ENCODE measurements around the gene VPS45. TPM values are rescaled to one million over a fixed set of nuclear protein-coding genes. Genes with fewer than 3 reads are reported as not detected.
"Not testable (repeated sequence)": the region's sequence is repeated elsewhere in the genome, so short reads cannot be mapped to it uniquely, and the experiment has no call there.

The VPS45 gene, protein sequence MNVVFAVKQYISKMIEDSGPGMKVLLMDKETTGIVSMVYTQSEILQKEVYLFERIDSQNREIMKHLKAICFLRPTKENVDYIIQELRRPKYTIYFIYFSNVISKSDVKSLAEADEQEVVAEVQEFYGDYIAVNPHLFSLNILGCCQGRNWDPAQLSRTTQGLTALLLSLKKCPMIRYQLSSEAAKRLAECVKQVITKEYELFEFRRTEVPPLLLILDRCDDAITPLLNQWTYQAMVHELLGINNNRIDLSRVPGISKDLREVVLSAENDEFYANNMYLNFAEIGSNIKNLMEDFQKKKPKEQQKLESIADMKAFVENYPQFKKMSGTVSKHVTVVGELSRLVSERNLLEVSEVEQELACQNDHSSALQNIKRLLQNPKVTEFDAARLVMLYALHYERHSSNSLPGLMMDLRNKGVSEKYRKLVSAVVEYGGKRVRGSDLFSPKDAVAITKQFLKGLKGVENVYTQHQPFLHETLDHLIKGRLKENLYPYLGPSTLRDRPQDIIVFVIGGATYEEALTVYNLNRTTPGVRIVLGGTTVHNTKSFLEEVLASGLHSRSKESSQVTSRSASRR
- total RNA-seq, result 18.9 and 22.6 TPM in 2 replicates

DNA sequence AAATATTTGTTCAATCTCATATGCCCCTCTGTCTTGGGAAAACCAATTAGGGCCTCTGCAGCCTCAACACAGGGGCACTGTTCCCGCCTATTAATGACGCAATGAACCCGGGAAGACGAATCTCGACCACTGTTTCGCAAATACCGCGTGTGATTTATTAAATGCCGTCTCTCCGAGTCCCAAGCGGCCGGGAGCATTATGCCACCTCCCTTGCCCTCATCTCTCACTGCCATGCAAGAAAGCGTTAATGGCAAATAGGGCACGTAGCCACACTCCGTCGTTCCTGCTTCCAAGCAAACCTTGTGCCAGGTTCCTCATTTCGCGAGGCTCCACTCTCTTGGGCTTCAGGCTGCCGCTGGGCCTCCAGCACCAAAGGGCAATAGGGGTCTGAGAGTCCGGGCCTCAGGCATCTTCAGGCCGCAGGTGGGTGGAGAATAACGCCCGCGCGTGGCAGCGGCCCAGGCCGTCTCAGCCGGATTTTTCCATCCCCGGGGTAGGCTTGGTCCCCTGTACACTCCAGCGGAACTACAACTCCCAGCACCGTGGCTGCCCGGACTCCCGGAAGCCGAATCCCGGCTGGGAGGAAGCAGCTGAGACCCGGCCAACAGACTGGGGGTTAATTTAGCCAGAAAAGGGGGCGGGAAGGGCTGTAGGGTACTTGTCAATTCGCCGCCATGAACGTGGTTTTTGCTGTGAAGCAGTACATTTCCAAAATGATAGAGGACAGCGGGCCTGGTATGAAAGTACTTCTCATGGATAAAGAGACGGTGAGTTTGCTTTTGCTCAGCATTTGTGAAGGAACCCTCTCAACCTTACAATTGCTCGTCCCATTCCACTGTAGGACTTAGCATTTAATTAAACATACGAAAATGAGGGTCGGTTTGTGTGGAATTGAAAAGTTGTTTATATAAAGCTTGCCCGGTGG, at the start of gene VPS45:
VPS45 (plus strand) TSS at position 593 of the 925 bp plus-strand sequence; CDS start at position 675, 82 bp downstream.
- peak; percentile 81 to 92 for DNase-seq (ENCODE audit: low read depth in 2 of 2)

DNA sequence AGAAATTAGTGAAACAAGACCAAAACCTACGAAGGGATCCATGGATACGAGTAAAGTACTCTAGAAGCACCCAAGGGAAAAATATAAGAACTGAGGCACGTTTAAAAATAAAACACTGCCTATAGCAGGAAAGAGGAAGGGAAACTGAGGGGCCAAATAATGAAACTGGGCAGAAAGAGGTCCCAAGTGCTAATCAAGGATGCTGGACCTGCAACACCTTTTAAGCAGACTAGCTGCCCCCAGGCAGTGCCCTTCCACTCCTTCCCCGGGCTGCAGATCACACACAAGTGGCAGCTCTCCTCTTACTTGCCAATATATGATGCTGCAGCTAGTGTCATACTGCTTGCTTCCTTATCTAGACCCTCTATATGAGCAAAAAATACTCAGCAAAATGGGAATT, 49.4 kb upstream of the VPS45 start:
- no peak for DNase-seq (ENCODE audit: low read depth in 2 of 2)

DNA sequence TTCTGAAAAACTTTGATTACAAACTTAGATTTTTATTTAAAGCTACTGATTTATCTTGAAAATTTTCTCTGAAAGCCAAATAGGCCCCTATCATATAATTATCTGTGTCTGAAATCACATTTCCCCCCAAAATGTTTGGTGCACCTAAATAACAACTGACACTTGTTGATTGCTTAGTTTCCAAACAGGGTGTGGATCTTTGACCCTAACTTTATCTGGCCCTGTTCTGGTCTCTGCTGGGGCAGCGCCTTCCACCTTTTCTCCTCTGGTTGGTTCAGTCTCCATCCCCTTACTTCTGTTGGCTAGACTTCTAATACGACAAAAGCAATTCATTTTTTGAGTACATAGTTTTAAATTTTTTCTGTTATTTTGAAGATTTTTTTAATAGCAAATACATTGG, 46.9 kb upstream of the VPS45 start:
- no peak for DNase-seq (ENCODE audit: low read depth in 2 of 2)

DNA sequence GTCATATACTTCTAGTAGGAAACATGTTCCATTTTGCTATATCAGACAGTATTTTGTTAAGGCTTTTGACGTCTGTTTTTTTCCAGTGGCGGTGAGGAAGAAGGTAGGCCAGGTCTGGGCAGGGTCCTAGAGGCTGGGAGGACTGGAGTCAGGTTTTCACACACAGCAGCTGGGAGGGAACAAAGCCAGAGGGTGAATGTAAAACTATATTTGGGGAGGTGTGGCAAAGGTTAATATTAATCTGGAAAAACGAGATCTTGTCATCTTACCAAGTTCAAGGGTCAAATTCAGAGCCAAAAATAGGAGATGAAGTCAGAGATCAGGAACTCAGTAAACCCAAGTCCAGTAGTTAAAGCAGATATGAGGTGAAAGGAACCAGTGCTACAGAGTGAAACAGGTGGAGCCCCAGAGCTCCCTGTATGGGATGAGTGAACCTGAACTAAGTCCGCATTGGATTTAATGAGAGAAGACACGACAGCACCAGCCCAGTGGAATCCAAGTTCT, 46.3 kb upstream of the VPS45 start:
- peak; percentile 10 to 43 for DNase-seq (ENCODE audit: low read depth in 2 of 2)

DNA sequence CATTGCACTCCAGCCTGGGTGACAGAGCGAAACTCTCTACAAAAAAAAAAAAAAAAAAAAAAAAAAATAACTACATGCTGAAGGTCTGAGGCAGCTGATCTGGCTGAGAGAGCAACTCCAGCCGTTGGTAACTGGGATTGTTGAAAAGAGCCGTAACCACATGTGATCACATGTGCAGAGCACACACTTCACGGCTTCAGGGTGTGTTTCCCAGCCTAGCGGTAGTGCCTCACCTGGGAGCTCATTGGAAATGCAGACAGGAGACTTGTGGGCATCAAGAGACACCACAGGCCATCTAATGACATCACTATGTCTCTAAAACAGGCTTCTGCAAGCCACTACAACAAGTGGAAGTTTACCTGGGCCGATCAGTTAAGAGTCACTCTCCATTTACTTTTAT, 45.2 kb upstream of the VPS45 start:
- DNase-seq (ENCODE audit: low read depth in 2 of 2), result no peak

DNA sequence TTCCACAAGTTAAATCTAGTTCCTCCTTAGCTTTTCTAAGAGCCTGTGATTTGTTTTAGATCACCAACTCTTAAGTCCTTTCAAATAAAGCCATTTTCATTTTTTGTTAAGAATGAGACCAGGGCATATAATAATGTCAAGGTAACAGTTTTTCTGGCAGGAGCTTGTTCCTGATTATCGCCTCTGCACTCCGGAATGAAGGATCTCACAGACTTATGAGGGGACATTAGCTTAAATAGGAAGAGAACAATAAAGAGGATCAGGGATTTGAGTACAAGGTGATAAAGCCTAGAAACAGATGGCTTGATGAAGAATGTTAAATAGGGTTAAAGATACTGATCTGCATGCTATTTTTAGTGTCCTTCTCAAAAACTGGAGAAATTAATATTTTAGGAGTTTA, 43.4 kb upstream of the VPS45 start:
- DNase-seq (ENCODE audit: low read depth in 2 of 2), result no peak

DNA sequence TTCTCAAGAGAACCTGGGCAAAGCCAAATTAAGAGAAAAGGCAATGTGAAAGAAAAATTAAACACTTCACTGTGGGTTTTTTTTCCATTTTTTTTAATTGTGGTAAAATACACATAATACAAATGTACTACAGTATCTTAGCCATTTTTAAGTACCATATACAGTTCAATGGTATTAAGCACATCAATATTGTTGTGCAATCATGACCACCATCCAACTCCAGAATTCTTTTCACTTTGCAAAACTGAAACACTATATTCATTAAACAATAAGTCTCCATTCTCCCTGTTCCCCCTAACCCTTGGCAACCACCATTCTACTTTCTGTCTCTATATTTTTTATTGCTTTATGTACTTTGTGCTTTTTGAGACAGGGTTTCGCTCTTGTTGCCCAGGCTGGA, 39.3 kb upstream of the VPS45 start:
- no peak for DNase-seq (ENCODE audit: low read depth in 2 of 2)

DNA sequence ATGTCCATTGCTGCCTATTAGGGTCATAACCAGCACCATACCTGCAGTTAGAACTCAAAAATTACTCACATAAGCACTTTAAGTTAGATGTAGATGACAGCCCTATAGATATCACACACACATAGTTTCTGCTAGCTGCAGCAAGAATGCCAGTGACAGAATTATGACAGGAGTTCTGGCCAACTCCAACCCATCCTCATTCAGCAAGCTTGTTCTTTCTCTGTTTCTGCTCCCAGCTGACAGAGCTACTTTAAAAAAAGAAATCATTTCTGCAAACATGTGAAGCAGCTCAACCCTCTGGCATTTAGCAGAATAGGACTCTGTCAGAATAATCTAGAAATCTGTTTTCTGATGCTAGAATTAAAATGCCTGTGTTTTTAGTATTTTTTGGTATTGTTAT, 33.2 kb upstream of the VPS45 start:
- no peak for DNase-seq (ENCODE audit: low read depth in 2 of 2)

DNA sequence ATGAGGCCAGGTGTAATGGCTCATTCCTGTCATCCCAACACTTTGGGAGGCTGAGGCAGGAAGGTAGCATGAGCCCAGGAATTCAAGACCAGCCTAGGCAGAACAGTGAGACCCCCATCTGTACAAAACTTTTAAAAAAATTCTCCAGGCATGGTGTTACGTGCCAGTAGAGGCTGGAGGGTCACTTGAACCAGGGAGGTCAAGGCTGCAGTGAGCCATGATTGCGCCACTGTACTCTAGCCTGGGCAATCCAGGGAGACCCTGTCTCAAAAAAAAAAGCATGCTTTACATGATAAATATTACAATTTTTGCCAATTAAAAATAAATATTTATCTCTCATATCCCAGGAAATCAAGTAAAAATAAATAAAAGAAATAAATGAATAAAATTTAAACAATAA, 17.6 kb upstream of the VPS45 start:
- DNase-seq (ENCODE audit: low read depth in 2 of 2), result no peak

DNA sequence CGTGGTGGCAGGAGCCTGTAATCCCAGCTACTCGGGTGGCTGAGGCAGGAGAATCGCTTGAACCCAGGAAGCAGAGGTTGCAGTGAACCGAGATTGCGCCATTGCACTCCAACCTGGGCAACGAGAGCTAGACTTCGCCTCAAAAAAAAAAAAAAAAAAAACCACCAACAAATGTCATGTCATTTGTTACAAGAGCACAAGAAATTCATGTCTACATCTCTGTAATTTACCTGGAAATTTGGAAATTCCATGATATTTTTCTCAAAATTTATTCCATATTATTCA, 16.5 kb upstream of the VPS45 start:
- no peak for DNase-seq (ENCODE audit: low read depth in 2 of 2)

DNA sequence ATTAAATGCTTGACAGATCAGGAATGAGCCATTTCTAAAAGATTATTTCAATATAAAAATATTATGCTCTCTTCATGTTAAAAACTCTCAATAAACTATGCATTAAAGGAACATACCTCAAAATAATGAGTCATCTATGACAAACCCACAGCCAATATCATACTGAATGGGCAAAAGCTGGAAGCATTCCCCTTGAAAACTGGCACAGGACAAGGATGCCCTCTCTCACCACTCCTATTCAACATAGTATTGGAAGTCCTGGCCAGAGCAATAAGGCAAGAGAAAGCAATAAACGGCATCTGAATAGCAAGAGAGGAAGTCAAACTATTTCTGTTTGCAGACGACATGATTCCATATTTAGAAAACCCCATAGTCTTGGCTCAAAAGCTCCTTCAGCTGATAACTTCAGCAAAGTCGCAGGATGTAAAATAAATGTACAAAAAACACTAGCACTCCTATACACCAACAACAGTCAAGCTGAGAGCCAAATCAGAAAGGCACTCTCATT, 15.6 kb upstream of the VPS45 start:
- DNase-seq (ENCODE audit: low read depth in 2 of 2), result not testable (repeated sequence)

DNA sequence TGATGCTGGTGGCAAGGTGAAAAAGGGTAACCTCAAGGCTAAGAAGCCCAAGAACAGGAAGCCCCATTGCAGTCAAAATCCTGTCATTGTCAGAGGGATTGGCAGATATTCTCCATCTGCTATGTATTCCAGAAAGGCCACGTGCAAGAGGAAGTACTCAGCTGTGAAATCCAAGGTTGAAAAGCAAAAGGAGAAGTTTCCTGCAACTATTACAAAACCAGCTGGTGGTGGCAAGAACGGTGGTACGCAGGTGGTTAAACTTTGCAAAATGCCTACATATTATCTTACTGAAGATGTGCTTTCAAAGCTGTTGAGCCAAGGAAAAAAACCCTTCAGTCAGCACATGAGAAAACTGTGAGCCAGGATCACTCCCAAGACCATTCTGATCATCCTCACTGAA, 13.7 kb upstream of the VPS45 start:
- DNase-seq (ENCODE audit: low read depth in 2 of 2), result no peak

DNA sequence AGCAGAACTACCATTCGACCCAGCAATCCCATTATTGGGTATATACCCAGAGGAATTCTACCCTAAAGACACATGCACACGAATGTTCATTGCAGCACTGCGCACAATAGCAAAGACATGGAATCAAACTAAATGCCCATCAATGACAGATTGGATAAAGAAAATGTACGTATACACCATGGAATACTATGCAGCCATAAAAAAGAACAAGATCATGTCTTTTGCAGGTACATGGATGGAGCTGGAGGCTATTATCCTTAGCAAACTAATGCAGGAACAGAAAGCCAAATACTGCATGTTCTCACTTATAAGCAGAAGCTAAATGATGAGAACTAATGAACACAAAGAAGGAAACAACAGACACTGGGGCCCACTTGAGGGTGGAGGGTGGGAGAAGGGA, 12.1 kb upstream of the VPS45 start:
- DNase-seq (ENCODE audit: low read depth in 2 of 2), result not testable (repeated sequence)

DNA sequence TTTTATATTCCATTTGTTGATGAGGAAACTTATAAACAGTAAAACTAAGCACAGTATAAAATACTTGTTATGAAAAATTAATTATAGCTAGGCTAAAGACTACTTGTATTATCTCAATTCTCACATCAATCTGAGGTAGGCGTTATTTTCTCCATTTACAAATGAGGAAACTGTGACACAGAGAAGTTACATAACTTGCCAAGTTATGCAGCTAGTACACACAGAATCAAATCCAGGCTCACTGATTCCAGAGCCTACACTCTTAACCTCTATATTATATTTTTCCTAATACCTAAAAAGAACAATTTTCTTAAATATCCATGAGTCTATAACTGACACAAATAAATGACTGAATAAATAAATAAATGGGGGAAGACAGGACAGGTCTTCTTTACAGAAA, 11.2 kb upstream of the VPS45 start:
- DNase-seq (ENCODE audit: low read depth in 2 of 2), result no peak

DNA sequence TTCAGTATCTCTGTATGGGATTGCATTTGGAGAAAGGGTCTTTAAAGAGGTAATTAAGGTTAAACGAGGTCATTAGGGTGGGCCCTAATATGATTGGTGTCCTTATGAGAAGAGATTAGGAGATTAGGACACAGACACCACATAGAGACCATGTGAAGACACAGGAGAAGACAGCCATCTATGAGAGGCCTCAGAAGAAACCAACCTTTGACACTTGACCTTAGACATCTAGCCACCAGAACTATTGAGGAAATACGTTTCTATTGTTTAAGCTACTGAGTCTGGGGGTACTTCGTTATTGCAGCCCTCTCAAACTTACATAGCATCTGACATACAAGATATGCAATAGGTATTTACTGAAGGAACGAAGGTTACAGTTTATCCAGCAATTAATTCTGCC, 7.3 kb upstream of the VPS45 start:
- DNase-seq (ENCODE audit: low read depth in 2 of 2), result no peak

DNA sequence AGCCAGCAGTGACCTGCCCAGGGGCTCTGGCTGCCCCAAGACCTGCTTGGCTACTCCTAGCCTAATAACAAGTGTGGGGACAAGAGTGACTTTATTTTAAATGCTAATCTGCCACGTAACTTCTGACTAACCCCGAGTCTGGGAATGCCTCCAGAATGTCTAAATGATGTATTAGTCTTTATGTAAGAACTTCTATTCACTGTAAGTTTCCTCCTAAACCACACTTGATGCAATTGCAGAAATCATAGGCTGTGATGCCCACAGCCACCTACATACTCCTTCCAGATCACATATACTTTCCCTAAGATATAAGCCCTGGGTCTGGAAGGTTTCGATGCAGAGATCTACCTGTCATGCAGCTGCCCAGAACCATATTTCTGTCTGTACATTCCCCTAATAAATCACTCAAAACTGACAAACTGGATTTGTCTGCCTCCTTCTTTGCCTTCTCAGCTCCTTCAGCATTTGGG, 5.9 kb upstream of the VPS45 start:
- DNase-seq (ENCODE audit: low read depth in 2 of 2), result no peak

DNA sequence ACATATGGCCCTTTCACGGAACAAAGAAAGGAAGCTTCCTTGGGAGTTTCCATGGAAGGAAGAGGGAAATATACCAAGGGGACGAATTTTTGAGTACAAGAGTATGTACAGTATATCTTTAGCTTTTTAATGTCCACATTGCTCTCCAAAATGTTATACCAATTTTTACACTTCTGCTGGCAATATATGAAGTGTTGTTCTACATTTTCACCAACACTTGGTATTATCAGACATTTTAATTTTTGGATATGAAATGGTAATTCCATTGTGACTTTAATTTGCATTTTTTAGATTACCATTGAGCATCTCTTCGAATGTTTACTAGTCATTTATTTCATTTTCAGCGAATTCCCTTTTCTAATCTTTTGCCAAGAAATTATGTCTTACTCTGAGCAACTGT, 5.5 kb upstream of the VPS45 start:
- DNase-seq (ENCODE audit: low read depth in 2 of 2), result no peak

DNA sequence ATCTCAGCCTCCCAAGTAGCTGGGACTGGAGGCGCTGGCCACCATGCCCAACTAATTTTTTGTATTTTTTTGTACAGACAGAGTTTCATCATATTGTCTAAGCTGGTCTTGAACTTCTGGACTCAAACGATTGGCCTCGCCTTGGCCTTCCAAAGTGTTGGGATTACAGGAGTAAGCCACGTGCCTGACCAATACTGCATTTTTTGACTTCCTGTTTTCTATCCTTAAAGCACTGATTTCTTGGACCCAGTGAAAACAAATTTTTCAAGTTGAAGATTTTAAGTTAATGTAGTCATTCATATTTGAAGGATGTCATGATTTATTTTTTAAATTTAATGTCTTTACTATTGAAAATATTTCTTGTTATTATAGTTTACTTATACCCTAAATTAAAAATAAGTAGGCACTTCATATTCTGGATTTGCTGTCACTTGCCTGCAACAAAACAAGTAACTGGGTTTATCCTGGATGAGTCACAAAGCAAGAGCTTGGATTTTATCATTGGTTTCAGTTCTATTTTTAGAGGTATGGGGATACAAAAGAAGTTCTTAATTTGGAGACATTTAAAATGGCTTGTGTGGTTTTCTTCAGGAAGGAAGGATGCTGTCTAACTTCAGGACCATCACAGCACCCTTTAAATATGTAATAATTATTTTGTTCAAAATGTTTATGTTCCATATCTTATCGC, 2.2 kb upstream of the VPS45 start:
- peak in 1 of 2 donors; percentile 11 for DNase-seq (ENCODE audit: low read depth in 2 of 2)

DNA sequence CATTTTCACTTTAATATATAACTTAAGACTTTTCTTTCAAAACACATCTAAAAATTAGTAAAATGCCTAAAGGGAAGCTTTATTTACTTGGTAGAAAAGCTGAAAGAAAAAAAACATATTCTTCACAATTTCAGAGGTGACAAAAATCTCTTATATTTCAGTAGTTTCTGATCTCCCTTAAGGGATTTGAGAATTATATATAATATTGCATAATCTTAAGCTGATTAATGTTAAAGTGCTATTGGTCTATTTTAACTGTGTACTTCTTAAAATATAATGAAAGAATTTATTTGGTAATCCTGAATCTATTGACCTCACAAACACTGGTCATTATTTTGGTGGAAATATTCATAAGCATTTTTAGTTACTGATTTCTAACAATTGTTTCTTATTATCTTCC, 1.2 kb upstream of the VPS45 start:
- DNase-seq (ENCODE audit: low read depth in 2 of 2), result no peak

DNA sequence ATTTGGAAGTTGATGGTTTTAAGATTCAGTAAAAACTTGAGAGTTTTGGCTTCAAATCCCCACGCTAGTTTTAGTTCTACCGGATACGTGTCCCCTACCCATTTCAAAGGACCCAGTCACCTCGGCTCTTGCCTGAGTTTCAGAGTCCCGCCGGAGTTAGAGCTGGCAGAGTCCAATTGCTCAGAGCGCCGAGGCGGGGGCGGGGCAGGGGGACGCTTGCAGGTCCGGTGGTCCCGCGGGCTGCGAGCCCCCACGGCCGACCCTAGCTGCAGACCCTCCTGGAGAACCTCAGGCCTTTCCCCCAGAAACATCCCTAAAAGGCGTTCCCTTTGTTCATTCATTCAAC, 765 bp upstream of the VPS45 start:
- DNase-seq (ENCODE audit: low read depth in 2 of 2), result no peak

DNA sequence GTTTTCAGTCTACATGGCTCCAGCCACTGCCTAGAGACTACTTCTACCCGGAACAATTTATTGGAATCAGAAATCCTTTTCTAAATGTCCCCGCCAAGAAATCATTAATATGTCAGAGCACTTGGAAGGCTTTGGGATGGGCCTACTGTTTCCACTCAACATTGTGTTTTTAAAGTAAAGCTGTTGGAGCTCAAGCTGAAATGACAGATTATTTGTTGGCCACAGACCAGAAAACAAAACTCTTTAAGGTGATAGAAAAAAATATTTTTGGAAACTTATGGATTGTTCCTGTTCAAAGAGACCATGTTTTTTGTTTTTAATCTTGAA, 496 bp downstream of the VPS45 start:
- no peak for DNase-seq (ENCODE audit: low read depth in 2 of 2)

DNA sequence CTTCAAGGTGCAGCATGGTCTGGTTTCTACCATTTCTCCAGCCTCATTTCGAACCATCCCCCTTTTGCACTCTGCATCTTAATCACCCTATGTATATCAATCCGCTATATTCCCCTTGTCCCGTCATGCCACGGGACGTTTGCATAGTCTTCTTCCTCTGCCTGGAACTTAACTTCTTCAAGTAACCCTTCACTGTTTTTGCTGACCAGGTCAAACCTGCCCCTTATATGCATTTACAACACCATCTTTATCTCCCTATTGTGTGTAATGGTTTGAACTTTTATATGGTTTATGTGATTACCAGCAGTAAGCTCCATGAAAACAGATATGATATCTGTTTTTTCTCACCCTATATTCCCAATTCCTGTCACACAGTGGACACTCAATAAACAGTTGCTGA, 2.3 kb downstream of the VPS45 start:
- no peak for DNase-seq (ENCODE audit: low read depth in 2 of 2)

Data from dermis microvascular lymphatic vessel endothelial cell (primary cell).